Trophoblast cell (in vitro differentiated cells and primary cell): ENCODE data around the gene KRT12.

ENCODE experiments used
- DNase-seq, 2 donors: peaks; one replicate each; pipeline ENCODE4 v3.0.0-alpha.2; 2016
- H2AFZ ChIP-seq: 2 replicates; pipeline ENCODE4 v1.6.1; 2013; ENCODE audit warnings: low read length, moderate library complexity, mild to moderate bottlenecking; ENCODE audit not compliant: insufficient read depth, poor library complexity
- H2AK5ac ChIP-seq: 2 replicates; pipeline ENCODE4 v1.6.1; 2013; ENCODE audit warnings: mild to moderate bottlenecking, low read length
- H2BK120ac ChIP-seq: 2 replicates; pipeline ENCODE4 v1.6.1; 2013; ENCODE audit warnings: low read length, mild to moderate bottlenecking, moderate library complexity; ENCODE audit not compliant: insufficient read depth, poor library complexity
- H2BK12ac ChIP-seq: 2 replicates; pipeline ENCODE4 v1.6.1; 2013; ENCODE audit warnings: mild to moderate bottlenecking, low read length, moderate library complexity
- H2BK5ac ChIP-seq: 2 replicates; pipeline ENCODE4 v1.6.1; 2013; ENCODE audit warnings: low read length, low read depth, moderate library complexity, mild to moderate bottlenecking; ENCODE audit not compliant: poor library complexity
- H3K14ac ChIP-seq: 2 replicates; pipeline ENCODE4 v1.6.1; 2013; ENCODE audit warnings: mild to moderate bottlenecking, low read length
- H3K18ac ChIP-seq: 2 replicates; pipeline ENCODE4 v1.6.1; 2013; ENCODE audit warnings: mild to moderate bottlenecking, low read length
- H3K23ac ChIP-seq: 2 replicates; pipeline ENCODE4 v1.6.1; 2013; ENCODE audit warnings: low read length
- H3K27ac ChIP-seq: 2 replicates; pipeline ENCODE4 v1.5.1; 2013; ENCODE audit warnings: low read depth, mild to moderate bottlenecking, inconsistent platforms, low read length, moderate library complexity
- H3K27me3 ChIP-seq: 2 replicates; pipeline ENCODE4 v1.6.1; 2013; ENCODE audit warnings: inconsistent platforms, mild to moderate bottlenecking, low read length, moderate library complexity; ENCODE audit not compliant: insufficient read depth
- H3K36me3 ChIP-seq, 2 experiments: 1 replicate in 1 of 2; 2 replicates in 1 of 2; pipeline ENCODE4 v1.6.1; 2013; ENCODE audit warnings: low read length in 2 of 2, mild to moderate bottlenecking in 2 of 2, moderate library complexity in 1 of 2; ENCODE audit not compliant: insufficient read depth in 2 of 2, control insufficient read depth in 1 of 2
- H3K4ac ChIP-seq: 2 replicates; pipeline ENCODE4 v1.6.1; 2013; ENCODE audit warnings: low read depth, mild to moderate bottlenecking, low read length, moderate library complexity
- H3K4me1 ChIP-seq, 2 experiments: 1 replicate in 1 of 2; 2 replicates in 1 of 2; pipeline ENCODE4 v1.6.1; 2013; ENCODE audit warnings: low read length in 2 of 2, mild to moderate bottlenecking in 2 of 2, moderate library complexity in 1 of 2; ENCODE audit not compliant: insufficient read depth in 2 of 2, control insufficient read depth in 1 of 2
- H3K4me2 ChIP-seq: 2 replicates; pipeline ENCODE4 v1.6.1; 2013; ENCODE audit warnings: inconsistent platforms, mild to moderate bottlenecking, low read length, moderate library complexity
- H3K4me3 ChIP-seq: 2 replicates; pipeline ENCODE4 v1.5.1; 2013; ENCODE audit warnings: mild to moderate bottlenecking, low read depth, low read length, inconsistent platforms
- H3K79me1 ChIP-seq: one replicate; pipeline ENCODE4 v1.6.1; 2013; ENCODE audit warnings: low read length
- H3K79me2 ChIP-seq: 2 replicates; pipeline ENCODE4 v1.6.1; 2013; ENCODE audit warnings: low read length, mild to moderate bottlenecking; ENCODE audit not compliant: control insufficient read depth, insufficient read depth, poor library complexity
- H3K9ac ChIP-seq: 2 replicates; pipeline ENCODE4 v1.6.1; 2013; ENCODE audit warnings: mild to moderate bottlenecking, low read length
- H3K9me3 ChIP-seq: 2 replicates; pipeline ENCODE4 v1.6.1; 2013; ENCODE audit warnings: low read depth, mild to moderate bottlenecking, control low read depth, inconsistent platforms, low read length; ENCODE audit not compliant: insufficient read depth
- H4K12ac ChIP-seq: 2 replicates; pipeline ENCODE4 v1.6.1; 2013; ENCODE audit warnings: low read depth, mild to moderate bottlenecking, low read length, moderate library complexity
- H4K8ac ChIP-seq: 2 replicates; pipeline ENCODE4 v1.6.1; 2013; ENCODE audit warnings: low read depth, mild to moderate bottlenecking, low read length, moderate library complexity
- H4K91ac ChIP-seq: one replicate; pipeline ENCODE4 v1.6.1; 2013; ENCODE audit warnings: low read depth, mild to moderate bottlenecking, low read length, moderate library complexity
- WGBS: extraction: QIAGEN DNeasy Blood & Tissue Kit; methylation state at CpG from one replicate; pipeline ENCODE4 v1.1.7; 2013; ENCODE audit warnings: missing lambda C conversion rate; ENCODE audit not compliant: insufficient read length, insufficient coverage; ENCODE audit errors: extremely low coverage; 5-methylcytosine and 5-hydroxymethylcytosine counted together

KRT12 gene

DNA sequence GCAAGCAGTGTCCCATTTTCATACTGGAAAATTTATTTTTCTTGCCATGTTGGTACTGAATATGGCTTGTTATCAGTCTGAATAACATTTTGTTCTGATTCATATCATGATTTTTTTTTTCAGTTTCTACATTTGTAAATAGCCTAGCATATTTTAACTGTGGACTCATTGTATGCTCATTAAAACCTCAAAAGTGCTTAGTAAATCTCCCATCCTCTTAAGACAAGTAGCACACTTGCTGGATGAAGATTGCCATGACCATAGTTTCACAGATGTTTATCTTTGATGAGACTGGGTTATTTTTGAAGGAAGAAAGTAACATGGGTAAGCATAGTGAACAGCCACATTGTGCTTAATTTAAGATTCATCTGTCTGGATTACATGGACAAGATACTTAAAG, 45.5 kb downstream of the KRT12 start:
- no peak overlapping the region for H3K18ac ChIP-seq
- no peak overlapping the region for H3K4ac ChIP-seq
- no peak for DNase-seq
- no peaks in the 10 kb centered on the region for H3K27me3 ChIP-seq
- H3K27ac ChIP-seq: no peak overlapping the region
- no peak overlapping the region for H2AK5ac ChIP-seq
- no peak overlapping the region for H2BK5ac ChIP-seq
- no peak overlapping the region for H4K8ac ChIP-seq
- peaks cover 3% of the 10 kb centered on the region for H3K79me1 ChIP-seq
- peaks cover 2% of the 10 kb centered on the region for H3K79me2 ChIP-seq
- H3K9ac ChIP-seq: no peak overlapping the region
- H4K12ac ChIP-seq: no peak overlapping the region
- H3K4me1 ChIP-seq: no peaks in the 10 kb centered on the region
- H3K4me2 ChIP-seq: no peak overlapping the region
- H3K36me3 ChIP-seq: peaks cover 0 to 9% of the 10 kb centered on the region in 2 experiments
- H2BK120ac ChIP-seq: no peak overlapping the region
- H2BK12ac ChIP-seq: no peak overlapping the region
- no peak overlapping the region for H3K23ac ChIP-seq
- H3K9me3 ChIP-seq: peaks cover 1% of the 10 kb centered on the region
- H3K14ac ChIP-seq: no peak overlapping the region
- H2AFZ ChIP-seq: no peak overlapping the region
- no peak overlapping the region for H3K4me3 ChIP-seq
- no peak overlapping the region for H4K91ac ChIP-seq

DNA sequence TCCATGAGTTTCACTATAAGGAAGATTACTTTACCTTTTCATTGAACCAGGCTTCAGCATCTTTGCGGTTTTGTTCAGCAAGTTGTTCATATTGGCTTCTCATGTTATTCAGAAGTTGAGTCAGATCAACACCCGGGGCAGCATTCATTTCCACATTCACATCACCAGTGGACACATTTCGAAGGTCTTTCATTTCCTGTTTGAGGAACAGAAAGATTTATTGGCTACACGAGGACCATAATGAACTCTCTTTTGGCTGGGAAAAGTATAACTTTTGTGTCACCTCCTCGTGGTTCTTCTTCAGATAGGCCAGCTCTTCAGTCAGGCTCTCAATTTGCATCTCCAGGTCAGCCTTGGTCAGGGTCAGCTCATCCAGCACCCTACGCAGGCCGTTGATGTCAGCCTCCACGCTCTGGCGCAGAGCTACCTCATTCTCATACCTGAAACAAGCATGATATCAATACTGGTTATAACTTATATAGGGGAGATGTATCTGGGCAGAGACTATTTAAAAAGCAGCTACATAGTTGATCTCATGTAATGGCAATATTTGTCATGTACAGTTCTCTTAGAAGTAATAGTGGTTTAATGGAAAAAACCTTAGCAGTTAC, 46.7 kb downstream of the KRT12 start:
- no peak overlapping the region for H4K12ac ChIP-seq
- H3K18ac ChIP-seq: no peak overlapping the region
- peaks cover 2% of the 10 kb centered on the region for H3K79me2 ChIP-seq
- H3K9me3 ChIP-seq: peaks cover 1% of the 10 kb centered on the region
- no peak overlapping the region for H2BK120ac ChIP-seq
- no CpG with 5 or more reads among the region's 9 CpGs for WGBS
- H2BK5ac ChIP-seq: no peak overlapping the region
- H2AFZ ChIP-seq: no peak overlapping the region
- no peak overlapping the region for H2AK5ac ChIP-seq
- no peak overlapping the region for H3K23ac ChIP-seq
- no peak overlapping the region for H3K9ac ChIP-seq
- peaks cover 3% of the 10 kb centered on the region for H3K79me1 ChIP-seq
- H3K36me3 ChIP-seq: peaks cover 0 to 9% of the 10 kb centered on the region in 2 experiments
- H3K14ac ChIP-seq: no peak overlapping the region
- H4K91ac ChIP-seq: no peak overlapping the region
- no peak overlapping the region for H4K8ac ChIP-seq
- H2BK12ac ChIP-seq: no peak overlapping the region
- H3K4me3 ChIP-seq: no peak overlapping the region
- H3K27me3 ChIP-seq: no peaks in the 10 kb centered on the region
- no peak overlapping the region for H3K27ac ChIP-seq
- no peak for DNase-seq
- H3K4me1 ChIP-seq: no peaks in the 10 kb centered on the region
- no peak overlapping the region for H3K4ac ChIP-seq
- H3K4me2 ChIP-seq: no peak overlapping the region

DNA sequence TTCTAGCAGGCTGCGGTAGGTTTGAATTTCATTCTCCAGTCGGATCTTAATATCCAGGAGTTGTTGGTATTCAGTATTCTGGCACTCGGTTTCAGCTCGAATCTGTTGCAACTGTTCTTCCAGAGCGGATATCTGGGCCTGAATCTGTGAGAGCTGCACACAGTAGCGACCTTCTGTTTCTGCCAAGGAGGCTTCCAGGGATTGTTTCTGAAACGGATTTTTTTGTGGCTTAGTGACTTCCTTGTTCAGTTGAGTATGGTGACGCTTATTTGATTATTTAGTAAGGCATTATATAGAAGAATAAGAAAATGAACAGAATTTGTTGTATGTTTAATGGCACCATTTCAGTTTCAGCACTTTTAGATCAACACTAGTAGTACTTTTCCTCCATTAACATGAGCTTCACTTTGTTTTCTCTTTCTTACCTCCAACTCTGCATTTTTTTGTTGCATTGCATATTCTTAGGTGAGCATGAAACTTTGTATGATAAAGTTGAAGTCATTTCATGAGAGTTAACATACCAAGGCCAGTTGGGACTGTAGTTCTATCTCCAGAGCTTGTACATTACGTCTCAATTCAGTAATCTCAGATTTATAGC, 47.4 kb downstream of the KRT12 start:
- peak in 1 of 2 donors; percentile 49 for DNase-seq
- peaks cover 0 to 9% of the 10 kb centered on the region in 2 experiments for H3K36me3 ChIP-seq

DNA sequence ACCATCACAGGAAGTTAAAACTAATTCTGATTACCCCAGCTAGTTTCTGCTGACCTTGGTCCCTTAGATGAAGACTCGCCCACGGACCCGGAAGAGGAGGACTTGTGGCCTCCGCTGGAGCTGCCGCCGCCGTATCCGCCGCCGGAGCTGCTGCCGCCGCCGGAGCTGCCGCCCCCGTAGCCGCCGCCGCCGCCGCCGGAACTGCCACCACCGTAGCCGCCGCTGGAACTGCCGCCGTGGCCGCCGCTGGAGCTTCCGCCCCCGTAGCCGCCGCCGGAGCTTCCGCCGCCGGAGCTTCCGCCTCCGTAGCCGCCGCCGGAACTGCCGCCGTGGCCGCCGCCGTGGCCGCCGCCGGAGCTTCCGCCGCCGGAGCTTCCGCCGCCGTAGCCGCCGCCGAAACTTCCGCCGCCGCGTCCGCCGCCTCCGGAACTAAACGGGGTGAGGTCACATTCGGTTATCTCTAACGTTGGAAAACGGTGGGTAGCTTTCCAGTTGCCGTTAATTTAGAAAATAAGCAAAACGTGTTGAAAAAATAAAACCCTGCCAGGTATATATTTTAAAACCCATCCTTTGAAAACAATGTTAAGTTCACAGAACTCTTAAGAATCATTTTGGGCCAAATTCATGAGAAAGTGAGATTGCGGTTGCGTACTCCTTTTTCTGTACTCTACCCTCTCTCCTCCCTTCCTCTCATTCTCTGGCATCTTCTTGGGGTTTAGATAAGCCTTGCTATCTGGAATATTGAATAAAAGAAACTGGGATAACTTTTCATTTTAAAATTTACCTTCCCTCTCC, 48.1 kb downstream of the KRT12 start:
- Histone ChIP-seq H2AFZ (peak overlapping the region; percentile 100), H2BK120ac (peak overlapping the region; percentile 98), H4K91ac (peak overlapping the region; percentile 99), H3K4me2 (peak overlapping the region; percentile 63), H3K27ac (peak overlapping the region; percentile 96), H3K4me3 (peak overlapping the region; percentile 80), H3K14ac (peak overlapping the region; percentile 100), H3K4ac (peak overlapping the region; percentile 96), H3K9me3 (peaks cover 1% of the 10 kb centered on the region), H3K36me3 (peaks cover 0 to 9% of the 10 kb centered on the region in 2 experiments), H2BK12ac (no peak overlapping the region), H3K79me2 (peaks cover 2% of the 10 kb centered on the region), H4K8ac (peak overlapping the region; percentile 100), H3K27me3 (no peaks in the 10 kb centered on the region), H3K9ac (no peak overlapping the region), H3K79me1 (peaks cover 3% of the 10 kb centered on the region), H2BK5ac (peak overlapping the region; percentile 89), H4K12ac (peak overlapping the region; percentile 100), H2AK5ac (no peak overlapping the region), H3K18ac (peak overlapping the region; percentile 100), H3K4me1 (no peaks in the 10 kb centered on the region), H3K23ac (no peak overlapping the region)
- no CpG with 5 or more reads among the region's 73 CpGs for WGBS
- peak; percentile 61 to 83 for DNase-seq

More for the DNA sequence above, 47.4 kb downstream of the KRT12 start:
- no peak overlapping the region for H2BK12ac ChIP-seq
- H2BK120ac ChIP-seq: no peak overlapping the region
- no peak overlapping the region for H3K4ac ChIP-seq
- no peak overlapping the region for H3K23ac ChIP-seq
- H4K12ac ChIP-seq: peak overlapping the region; percentile 75
- H3K27me3 ChIP-seq: no peaks in the 10 kb centered on the region
- H3K9me3 ChIP-seq: peaks cover 1% of the 10 kb centered on the region
- H3K4me2 ChIP-seq: peak overlapping the region; percentile 58
- H3K18ac ChIP-seq: no peak overlapping the region
- no peak overlapping the region for H3K14ac ChIP-seq
- peak overlapping the region; percentile 90 for H4K8ac ChIP-seq
- H3K4me1 ChIP-seq: no peaks in the 10 kb centered on the region
- no CpG with 5 or more reads among the region's 9 CpGs for WGBS
- H4K91ac ChIP-seq: no peak overlapping the region
- H3K79me2 ChIP-seq: peaks cover 2% of the 10 kb centered on the region
- H2BK5ac ChIP-seq: no peak overlapping the region
- no peak overlapping the region for H3K9ac ChIP-seq
- no peak overlapping the region for H2AFZ ChIP-seq
- H3K27ac ChIP-seq: no peak overlapping the region
- H3K4me3 ChIP-seq: no peak overlapping the region
- H3K79me1 ChIP-seq: peaks cover 3% of the 10 kb centered on the region
- no peak overlapping the region for H2AK5ac ChIP-seq
